ENCODE results near the gene PMEPA1.

The PMEPA1 gene

DNA sequence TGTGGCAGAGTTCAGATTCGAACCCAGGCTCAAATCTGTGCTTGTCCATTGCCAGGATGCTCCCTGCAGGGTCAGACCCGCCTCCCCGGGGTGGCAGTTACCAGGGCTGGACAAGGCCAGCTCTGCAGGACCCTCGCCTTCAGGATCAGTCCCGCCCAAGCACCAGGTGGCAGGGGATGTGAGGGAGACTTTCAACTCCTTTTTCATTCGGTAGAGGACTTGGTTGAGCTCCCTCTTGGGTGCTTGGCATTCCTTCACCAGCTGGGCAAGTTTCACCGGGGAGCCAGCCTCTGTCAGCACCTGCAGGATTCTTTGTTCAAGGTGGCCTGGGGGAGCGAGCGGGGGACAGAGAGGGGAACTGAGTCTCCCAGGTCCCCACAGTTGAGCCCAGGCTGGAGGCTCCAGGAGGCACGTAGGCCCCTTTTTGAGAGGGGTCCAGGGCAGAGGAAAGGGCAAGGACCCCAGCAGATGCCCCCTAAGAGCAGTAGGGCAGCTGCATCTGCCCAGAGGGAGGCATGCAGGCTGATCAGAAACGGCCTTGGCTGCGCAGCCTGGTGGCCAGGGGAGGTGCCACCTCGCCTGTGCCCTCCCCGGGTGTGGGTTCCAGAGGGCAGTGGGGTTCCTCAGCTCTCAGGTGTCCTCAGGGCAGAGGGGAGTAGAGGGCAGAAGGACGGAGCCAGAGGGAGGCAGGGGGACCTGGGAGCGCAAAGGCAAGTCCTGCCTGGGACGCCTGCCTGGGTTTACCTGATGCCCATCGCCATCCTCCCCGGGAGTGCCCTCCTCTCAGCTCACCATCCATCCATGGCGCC is 93.5 kb downstream of the PMEPA1 start:
- no peak overlapping the region for H3K4me3 ChIP-seq (replicated peaks; ENCODE audit: low read depth, low read length)
- TF ChIP-seq, protein P1, sequence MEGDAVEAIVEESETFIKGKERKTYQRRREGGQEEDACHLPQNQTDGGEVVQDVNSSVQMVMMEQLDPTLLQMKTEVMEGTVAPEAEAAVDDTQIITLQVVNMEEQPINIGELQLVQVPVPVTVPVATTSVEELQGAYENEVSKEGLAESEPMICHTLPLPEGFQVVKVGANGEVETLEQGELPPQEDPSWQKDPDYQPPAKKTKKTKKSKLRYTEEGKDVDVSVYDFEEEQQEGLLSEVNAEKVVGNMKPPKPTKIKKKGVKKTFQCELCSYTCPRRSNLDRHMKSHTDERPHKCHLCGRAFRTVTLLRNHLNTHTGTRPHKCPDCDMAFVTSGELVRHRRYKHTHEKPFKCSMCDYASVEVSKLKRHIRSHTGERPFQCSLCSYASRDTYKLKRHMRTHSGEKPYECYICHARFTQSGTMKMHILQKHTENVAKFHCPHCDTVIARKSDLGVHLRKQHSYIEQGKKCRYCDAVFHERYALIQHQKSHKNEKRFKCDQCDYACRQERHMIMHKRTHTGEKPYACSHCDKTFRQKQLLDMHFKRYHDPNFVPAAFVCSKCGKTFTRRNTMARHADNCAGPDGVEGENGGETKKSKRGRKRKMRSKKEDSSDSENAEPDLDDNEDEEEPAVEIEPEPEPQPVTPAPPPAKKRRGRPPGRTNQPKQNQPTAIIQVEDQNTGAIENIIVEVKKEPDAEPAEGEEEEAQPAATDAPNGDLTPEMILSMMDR (IDR thresholded peaks at IDR 0.05; ENCODE audit: low read depth, low read length, missing control alignments) = no peak
- no peak for DNase-seq (ENCODE audit: extremely low read depth, low read depth)

DNA sequence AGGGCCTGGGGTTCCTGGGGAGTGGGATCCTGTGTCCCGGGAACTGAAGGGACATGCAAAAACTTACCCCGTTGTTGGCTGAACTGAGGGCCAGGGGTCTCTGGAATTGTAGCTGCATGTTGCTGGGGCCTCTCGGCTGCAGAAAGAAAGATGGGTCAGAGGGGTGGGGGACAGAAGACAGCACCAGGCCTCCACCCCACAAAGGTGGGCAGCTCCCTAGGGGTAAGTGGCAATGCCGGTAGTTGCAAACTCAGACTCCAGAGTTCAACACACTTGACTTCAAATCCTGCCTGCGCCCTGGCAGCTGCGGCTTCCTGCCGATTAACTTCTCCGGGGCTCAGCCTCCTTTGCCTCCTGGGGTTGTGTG is 94.4 kb downstream of the PMEPA1 start:
- no peak overlapping the region for H3K4me3 ChIP-seq (replicated peaks; ENCODE audit: low read depth, low read length)
- TF ChIP-seq, protein P1 (IDR thresholded peaks at IDR 0.05; ENCODE audit: low read depth, low read length, missing control alignments) = no peak
- no peak for DNase-seq (ENCODE audit: extremely low read depth, low read depth)

DNA sequence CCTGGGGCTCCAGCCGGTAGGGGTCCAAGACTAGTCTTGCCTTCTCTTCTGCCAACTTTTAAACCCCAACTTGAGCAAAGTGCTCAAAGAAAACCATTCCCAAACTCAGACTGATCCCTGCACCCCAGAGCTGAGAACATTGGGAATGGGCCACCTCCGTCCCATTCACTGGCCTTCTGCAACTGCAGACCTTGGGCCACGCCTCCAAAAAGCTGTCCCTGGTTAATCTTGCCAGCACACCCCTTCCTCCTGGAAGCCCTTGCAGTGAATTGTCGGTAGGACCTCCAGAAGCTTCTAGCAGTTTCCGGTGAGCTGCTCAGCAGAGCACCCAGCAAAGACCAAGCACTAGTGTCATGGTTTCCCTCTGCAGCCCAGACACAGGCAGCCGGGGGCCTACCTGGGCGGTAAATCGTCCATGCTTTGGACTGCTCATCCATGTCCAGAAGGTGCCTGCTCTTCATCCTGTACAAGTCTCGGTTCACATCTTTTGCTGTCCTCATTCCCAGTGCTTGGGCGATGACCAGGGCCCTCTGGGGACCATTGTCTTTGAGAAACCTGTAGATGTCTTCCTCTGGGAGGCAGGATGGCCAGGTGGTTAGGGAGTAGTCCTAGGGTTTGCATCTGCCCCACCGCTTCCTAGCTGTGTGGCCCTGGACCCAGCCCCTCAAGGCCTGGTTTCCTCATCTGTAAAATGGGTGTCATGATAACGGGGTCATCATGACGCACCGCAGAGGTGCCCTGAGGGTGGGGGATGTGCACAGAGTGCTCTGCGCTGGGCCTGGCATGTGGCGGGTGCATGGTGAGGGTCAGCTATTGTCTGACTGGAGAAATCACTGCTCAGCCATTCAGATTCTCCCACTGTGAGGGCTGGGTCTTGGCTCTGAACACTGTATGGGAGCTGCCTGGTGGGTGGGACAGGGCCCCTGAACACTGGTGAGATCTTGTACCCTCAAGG is 95.0 kb downstream of the PMEPA1 start:
- no peak overlapping the region for H3K4me3 ChIP-seq (replicated peaks; ENCODE audit: low read depth, low read length)
- TF ChIP-seq, protein P1 (IDR thresholded peaks at IDR 0.05; ENCODE audit: low read depth, low read length, missing control alignments) = no peak
- DNase-seq (ENCODE audit: extremely low read depth, low read depth) = no peak

DNA sequence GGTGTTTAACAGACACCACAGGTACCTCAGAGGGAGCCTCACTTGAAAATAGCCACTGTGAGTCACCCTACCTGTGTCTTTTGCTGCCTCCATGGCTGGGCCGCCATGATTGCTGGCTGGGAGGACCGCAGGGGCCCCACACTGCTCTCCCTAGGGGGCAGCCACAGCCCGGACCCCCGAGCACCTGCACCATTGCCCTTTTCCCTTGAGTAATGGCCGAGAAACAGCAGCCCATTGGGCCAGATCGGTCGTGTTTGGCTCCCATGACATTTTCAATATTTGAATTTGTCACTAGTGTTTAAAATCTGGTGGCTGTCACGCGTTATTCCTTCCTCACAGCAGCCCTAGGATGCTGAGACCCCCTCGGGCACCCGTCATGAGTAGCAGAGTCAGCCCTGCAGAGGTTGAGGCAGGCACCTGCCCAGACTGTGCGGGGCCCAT is 96.3 kb downstream of the PMEPA1 start:
- no peak overlapping the region for H3K4me3 ChIP-seq (replicated peaks; ENCODE audit: low read depth, low read length)
- no peak for DNase-seq (ENCODE audit: extremely low read depth, low read depth)
- TF ChIP-seq, protein P1 (IDR thresholded peaks at IDR 0.05; ENCODE audit: low read depth, low read length, missing control alignments) = no peak

DNA sequence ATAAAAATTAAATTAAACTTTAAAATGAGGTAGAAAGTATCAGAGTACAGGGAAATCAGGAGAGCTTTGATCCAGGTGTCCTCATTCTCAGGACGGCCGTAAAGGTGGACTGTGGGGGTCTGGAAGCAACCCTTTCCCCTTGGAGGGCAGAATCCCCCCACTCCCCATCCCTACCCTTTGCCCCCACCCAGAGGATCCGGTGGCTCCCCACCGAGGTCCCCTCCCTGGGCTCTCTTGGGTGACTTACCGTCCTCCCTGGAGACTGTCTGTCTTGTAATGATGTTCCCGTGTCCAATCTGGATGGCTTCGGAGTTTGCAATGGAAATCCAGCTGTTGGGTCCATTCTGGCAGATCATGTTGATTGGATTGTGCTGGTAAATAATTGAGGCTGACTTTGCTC is 96.9 kb downstream of the PMEPA1 start:
- H3K4me3 ChIP-seq (replicated peaks; ENCODE audit: low read depth, low read length) = no peak overlapping the region
- TF ChIP-seq, protein P1 (IDR thresholded peaks at IDR 0.05; ENCODE audit: low read depth, low read length, missing control alignments) = no peak
- no peak for DNase-seq (ENCODE audit: extremely low read depth, low read depth)

DNA sequence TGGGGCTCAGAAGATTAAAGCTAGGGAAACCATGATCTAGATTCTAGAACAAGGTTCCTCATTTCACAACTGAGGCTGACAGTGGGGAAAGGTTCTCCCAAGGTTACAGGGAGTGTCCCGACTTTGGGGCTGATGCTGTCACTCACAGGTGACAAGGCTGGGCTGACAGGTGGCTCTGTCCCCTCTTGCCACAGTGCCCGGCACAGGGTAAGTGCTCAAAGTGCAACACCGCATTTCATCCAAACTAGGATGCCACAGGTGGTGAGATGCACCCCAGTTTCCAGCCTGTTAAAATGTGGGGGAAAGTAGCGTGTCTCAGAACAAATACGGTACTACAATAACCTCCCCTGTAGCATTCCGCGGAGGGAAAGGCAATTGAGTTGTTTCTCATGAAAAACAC is 97.4 kb downstream of the PMEPA1 start:
- DNase-seq (ENCODE audit: extremely low read depth, low read depth) = no peak
- TF ChIP-seq, protein P1 (IDR thresholded peaks at IDR 0.05; ENCODE audit: low read depth, low read length, missing control alignments) = no peak
- H3K4me3 ChIP-seq (replicated peaks; ENCODE audit: low read depth, low read length) = no peak overlapping the region
